Measurements from ENCODE around the gene UBL4B. TPM values are rescaled to one million over a fixed set of nuclear protein-coding genes. Genes with fewer than 3 reads are reported as not detected.
"Not testable (repeated sequence)": the region's sequence is repeated elsewhere in the genome, so short reads cannot be mapped to it uniquely, and the experiment has no call there.

Gene UBL4B
- not detected for polyA plus RNA-seq (ENCODE audit: insufficient read length in 3 of 3)
- long read RNA-seq, donor 1 = 0 reads
- long read RNA-seq, donor 2 = 0 reads
- long read RNA-seq, donor 3 = 0 reads
- long read RNA-seq, donor 4 = 0 reads
- long read RNA-seq, donor 5 = 0 reads
- long read RNA-seq, donor 6 = 0 reads
- long read RNA-seq, donor 7 = 0 reads
- long read RNA-seq, donor 8 = 0 reads
- long read RNA-seq, donor 9 = 0 reads
- long read RNA-seq, donor 10 = 0 reads
- long read RNA-seq, donor 11 = 0 reads
- long read RNA-seq, donor 12 = 0 reads
- long read RNA-seq, donor 13 = 0 reads
- long read RNA-seq, donor 14 = 0 reads
- long read RNA-seq, donor 15 = 0 reads
- long read RNA-seq, donor 16 = 0 reads

DNA sequence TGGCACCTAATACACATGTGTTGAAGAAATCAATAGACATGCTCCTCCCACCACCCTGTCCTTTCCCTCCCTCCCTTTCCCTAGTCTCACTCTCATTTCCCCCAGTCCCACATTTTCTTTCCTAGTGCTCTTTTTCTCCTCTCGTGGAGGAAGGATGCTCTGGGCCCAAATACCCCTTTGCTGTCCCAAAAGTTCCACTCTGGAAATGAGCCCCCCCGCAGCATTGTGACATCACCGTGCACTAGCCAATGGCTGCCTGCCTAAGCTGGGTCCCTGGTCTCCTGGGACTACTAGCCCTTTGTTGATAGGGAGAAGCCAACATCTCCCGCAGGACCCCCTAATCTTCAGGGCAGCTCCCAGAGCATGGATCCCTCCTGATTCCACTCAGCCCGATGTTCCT lies at the start of gene UBL4B:
UBL4B (plus strand) TSS at position 301 of the 400 bp plus-strand sequence; CDS start at position 393, 92 bp downstream.
- DNase-seq = no peak

DNA sequence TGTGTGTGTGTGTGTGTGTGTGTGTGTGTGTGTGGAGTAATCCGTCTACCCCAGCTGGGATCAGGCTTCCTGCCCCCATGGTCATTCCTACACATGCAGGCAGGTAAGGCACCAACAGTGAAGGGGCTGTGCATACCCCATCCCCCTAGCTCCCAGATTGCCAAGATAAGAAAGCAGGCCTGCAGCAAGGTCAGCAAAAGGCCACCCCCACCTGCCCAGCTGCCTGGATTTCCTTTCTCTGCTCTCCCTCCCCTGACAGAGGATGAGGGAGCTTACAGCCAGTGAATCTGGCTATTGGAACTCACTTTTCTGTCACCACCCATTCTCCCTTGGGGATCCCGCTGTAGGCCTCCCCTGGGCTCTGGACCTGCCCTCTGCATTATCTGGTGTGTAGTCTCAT lies 49.6 kb upstream of the UBL4B start:
- DNase-seq = no peak

DNA sequence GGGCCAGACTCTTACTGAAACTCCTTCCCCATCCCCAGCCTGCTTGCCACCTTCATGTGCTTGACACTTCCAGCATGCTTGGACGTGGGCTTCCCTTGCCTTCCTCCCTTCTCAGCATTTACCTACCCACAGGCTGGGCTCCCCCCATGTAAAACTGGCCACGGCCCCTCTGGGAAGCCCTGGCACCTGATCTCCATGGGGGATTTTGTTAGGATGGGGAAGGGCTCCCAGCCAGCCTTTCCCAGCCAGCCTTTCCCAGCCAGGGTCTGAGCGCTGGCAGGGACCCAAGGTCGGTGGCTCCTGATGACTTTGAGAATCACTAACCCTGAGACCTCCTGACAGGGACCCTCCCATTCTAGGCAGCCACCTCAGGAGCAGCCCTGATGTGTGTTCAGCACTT lies 48.5 kb upstream of the UBL4B start:
- no peak for DNase-seq

DNA sequence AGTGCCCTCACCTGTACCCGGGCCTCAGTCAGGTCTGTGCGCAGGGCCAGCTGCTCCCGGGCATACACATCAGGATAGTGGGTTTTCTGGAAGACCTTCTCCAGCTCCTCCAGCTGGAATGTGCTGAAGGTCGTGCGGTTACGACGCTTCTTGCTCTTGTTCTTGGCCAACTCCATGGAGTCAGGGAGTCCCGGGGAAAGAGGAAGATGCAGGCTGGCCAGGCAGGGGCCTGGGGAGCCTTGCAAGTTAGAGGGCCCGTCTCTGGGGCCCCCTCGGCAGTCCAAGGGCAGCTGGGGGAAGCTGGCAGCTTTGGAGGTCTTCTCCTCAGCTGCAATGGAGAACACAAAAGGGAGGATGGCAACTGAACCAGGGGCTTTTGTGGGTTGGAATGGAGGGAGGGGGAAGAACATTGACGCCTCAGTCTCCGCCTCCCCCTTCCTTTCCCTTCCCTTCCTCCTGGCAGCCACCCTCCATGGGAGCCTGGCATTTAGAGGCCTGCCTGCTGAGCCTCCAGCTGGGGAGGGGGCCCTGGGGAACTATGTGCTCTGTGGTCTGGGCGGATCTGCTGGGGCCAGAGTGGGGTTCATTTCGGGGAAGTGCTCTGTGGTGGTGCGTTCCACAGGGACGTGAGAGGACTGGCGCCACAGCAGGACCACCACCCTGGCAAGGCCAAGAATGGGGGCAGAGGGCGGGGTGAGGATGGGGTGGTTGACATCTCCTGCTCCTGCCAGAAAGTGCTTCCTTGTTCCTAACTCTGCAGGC lies 47.5 kb upstream of the UBL4B start:
- DNase-seq = no peak

GRCh38 chr1:110065841-110066240 lies 46.4 kb upstream of the UBL4B start:
- DNase-seq = no peak

DNA sequence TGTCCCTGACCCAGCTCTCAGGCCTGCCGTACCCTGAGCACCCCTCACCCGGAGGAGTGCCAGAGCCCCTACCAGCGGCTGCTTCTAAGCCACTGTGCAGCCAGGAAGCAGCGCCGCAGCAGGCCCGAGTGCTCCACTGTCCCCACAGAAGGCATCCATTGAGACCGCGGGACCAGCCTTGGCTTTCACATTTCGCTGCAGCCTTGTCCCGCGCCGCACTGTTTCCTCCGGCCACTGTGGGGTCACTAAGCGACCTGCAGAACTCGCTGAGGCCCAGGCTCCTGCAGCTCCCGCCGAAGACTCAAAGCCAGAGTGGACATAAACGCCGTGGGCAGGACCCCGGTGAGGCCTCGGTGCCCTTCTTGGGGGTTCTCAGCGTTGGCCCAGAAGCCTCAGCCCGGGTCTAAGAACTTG lies 44.8 kb upstream of the UBL4B start:
- no peak for DNase-seq

DNA sequence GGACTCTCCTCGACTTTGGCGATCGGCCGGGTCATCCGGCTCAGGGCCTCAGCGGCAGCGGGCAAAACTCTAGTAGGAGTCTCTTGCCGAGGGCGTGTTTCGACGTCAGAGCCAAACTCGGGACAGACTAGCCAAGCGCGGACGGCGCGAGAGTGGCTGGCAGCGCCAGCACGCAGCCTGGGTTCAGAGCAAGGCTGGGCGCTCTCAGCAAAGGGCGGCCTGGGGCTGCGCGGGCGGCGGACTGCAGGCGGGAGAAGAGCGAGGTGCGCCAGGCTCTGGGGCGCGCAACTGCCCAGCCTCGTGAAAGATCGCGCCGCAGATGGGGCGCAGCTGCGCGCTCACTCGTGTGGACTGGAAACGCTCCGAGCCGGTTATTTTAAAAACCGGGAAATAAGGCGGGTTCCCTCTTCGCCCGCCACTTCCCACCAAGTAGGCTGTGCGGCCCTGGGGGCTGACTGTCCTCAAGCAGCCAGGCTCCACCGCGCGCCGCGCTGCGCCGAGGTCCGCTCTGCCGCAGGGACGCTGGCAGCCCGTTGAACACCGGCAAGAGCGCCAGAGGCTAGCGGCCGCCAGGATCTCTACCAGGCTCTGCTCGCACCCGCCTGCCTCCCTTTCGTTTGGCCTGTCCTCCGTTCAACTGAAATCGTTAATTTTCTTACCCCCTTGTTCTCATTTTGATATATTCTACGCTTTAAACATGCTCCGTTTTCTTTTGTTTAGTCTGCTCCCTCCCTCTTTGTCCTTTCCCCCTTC lies 44.2 kb upstream of the UBL4B start:
- no peak for DNase-seq

DNA sequence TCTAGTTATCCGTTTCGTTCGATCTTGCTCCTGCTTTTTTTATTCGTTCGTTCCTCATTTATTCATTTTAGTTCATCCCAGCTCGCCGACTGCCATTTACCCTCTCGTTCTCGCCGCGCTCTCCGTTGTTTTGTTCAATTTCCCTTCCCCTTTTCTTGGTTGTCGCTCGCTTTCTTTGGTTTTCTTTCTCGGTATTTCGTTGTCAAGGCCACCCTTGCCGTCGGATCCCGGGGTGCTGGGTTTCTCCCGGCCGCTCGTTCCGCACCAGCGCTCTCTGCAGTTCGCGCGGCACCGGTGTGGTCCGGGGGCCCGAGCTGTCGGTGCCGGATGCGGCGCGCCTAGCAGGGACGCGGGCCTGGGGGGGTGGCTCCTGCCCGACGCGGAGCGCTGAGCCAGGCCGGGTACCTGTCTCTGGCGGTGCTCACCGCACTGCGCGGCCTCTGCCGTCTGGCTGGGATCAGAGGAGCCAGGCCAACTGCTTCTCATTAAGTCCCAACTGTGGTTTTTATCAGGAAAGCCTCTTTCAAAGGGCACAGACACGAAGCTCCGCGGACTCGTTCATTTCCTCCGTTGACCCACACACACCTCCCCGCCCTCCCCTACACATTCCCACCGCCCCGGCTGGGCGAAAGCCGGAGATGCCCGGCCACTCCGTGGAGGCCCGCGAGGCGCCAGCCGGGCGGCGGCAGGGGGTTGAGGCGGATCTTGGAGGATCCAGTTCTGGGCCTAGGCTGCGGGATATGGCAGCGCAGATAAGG lies 43.4 kb upstream of the UBL4B start:
- no peak for DNase-seq

- DNase-seq = no peak
These were observed 42.6 kb upstream of the UBL4B start for GRCh38 chr1:110069404-110070281.

DNA sequence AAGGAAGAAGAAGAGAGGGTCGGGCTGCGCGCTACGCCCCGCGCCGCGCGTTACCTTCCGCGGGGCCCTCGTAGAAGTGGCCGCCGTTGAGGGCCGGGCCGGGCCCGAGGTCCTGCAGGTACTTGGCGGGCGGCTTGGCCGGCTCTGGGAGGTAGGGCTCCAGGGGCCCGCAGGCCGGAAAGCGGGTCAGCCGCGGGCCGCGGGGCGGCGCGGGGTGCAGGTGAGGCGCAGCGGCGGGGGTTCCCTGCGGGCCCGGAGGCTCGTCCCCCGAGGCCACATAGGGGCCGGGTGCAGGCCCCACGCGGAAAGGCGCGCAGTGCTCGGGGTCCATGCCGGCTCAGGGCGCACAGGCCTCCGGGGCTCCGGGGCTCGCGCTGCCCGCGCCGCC lies 42.0 kb upstream of the UBL4B start:
- DNase-seq = no peak

- no peak for DNase-seq
These were observed 41.5 kb upstream of the UBL4B start, which contains the start of gene ALX3 for GRCh38 chr1:110070671-110071242. ALX3 (minus strand) TSS chr1:110070672; CDS start chr1:110070612, 60 bp downstream.

DNA sequence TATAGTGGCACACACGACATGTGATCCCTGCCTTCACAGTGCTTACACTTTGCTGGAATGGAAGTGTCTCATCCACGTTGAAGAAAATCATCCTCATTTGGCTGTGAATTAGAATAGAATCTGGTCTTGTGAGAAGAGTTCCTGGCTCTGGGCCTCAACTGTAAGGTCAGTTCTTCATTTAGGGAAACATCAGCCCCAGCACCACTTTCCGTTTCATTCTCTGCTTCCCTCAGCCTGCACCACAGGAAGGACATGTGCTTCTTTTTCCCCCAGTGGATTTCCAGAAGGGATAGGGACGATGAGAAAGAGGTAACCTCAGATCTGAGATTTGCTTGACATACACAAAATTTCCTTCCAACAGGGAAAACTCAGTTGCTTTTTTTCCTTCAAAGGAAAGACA lies 38.1 kb upstream of the UBL4B start:
- no peak for DNase-seq

DNA sequence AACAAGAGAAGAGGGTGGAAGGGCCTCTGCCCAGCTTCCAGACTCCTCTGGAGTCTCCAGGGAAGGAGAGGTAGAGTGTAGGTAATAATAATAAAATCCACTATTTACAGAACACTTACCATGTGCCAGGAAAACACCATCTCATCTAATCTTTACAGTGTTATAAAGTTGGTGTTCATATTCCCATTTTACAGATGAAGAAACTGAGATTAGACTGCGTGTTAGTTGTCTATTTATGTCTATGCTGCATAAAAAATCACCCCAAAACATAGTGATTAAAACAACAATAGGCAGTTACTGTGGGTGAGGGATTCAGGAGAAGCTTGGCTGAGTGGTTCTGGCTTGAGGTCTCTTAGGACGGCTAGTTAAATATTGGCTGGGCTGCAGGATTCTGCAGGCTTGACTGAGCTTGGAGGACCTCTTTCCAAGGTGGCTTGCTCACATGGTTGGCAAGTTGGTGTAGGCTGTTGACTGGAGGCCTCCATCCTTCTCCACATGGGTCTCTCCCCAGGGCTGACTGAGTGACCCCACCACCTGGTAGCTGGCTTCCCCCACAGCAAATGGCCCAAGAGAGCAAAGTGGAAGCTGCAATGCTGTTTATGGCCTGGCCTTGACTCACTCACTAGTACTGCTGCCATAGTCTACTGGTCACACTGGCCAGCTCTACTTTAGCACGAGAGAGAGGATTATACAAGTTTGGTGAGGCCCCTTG lies 35.3 kb upstream of the UBL4B start:
- no peak for DNase-seq

DNA sequence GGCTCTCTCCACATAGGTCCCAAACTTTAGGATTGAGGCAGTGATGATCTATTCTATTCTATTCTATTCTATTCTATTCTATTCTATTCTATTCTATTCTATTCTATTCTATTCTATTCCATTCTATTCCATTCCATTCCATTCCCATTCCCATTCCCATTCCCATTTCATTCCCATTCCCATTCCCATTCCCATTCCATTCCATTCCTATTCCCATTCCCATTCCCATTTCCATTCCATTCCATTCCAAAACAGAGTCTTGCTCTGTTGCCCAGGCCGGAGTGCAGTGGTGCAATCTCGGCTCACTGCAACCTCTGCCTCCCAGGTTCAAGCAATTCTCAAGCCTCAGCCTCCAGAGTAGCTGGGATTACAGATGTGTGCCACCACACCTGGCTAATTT lies 32.2 kb upstream of the UBL4B start:
- not testable (repeated sequence) for DNase-seq

DNA sequence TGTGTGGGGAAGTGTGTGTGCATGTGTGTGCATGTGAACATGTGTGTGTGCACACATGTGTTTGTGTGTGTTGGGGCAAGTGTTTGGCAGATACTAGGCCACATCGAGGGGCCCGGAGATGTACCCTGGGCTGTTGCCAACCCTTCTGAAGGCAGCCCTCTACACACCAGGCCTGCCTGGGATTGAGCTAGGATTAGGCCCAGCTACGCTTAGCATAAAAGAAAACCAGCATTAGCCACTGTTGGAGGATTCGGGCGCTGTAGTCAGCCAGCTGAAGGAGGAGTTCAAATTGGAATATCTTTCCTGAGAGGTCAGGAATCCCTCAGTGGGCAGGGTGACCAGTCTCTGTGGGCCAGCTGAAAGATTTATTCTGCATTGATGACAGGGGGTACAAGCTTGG lies 31.2 kb upstream of the UBL4B start:
- no peak for DNase-seq

DNA sequence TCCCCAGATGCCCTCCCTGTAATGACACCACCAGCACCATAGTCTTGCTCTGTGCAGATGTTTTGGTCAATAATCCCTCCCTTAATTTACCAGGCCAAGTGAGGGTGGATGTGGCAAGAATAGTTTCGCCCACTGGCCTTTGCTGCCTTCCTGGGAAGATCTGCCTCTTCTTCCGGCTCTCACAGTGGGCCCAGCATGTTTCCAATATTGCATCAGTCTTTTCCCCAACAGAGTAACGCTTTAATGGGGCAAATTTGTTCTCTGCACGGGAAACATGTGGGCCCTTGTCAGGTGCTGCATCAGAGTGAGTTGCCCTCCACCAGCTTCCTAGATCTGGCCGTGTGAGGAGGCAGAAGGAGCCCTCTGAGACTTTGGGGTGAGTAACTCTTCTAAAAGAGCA lies 29.8 kb upstream of the UBL4B start:
- no peak for DNase-seq

DNA sequence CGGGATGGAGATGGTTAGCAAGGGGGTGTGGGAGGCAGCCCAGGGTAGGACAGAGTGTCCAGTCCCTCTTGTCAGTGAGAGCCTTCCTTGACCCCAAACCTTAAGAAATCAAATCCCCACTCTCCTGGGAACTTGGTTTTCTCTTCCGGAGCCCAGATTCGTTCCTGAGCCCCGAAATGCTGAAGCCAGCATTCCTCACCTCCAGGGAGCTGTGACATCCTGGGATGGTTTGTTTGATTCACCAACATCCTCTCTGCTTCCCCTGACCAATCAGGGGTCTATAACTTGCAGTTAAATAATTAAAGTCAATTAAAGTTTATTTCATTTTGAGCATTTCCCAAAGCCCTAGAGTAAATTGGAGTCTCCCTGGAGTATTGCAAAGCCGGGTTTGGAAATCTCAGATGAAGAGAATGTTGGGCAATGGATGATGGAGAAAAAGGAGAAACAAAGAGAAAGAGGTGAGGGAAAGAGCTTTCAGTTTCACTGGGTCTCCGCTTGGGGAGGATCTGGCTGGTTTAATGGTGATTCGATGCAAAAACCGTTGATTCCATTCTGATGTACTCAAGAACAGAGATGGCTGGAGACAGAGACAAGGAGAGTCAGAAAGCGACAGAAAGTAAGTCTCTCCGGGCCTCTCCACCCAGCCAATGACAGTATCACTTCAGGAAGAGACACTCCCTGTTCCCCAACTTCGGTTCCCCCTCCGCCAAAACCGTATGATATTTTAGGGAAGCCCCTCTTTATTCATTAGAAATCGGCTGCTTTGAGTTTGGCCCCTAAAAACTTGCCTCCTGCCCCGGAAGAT lies 29.0 kb upstream of the UBL4B start:
- no peak for DNase-seq

- no peak for DNase-seq
These were observed 28.4 kb upstream of the UBL4B start for GRCh38 chr1:110083866-110084226.
